ENCODE results near the gene BRD1.

BRD1 gene

GRCh38 chr22:49749227-49749626, 78.4 kb downstream of the BRD1 start:
- no peak for DNase-seq

GRCh38 chr22:49748514-49748913, 79.2 kb downstream of the BRD1 start:
- DNase-seq: no peak

GRCh38 chr22:49747716-49748115, 80.0 kb downstream of the BRD1 start:
- no peak for DNase-seq

GRCh38 chr22:49747130-49747529, 80.5 kb downstream of the BRD1 start:
- no peak for DNase-seq

GRCh38 chr22:49746065-49746464, 81.6 kb downstream of the BRD1 start:
- DNase-seq: no peak

- DNase-seq: no peak
Observed at GRCh38 chr22:49740242-49740641, 87.4 kb downstream of the BRD1 start.

GRCh38 chr22:49739138-49739537, 88.5 kb downstream of the BRD1 start:
- no peak for DNase-seq

GRCh38 chr22:49738566-49738965, 89.1 kb downstream of the BRD1 start:
- no peak for DNase-seq

GRCh38 chr22:49738006-49738405, 89.7 kb downstream of the BRD1 start:
- DNase-seq: no peak

GRCh38 chr22:49737101-49737551, 90.5 kb downstream of the BRD1 start:
- no peak for DNase-seq

- DNase-seq: no peak
Observed at GRCh38 chr22:49736538-49736937, 91.1 kb downstream of the BRD1 start.

GRCh38 chr22:49735901-49736421, 91.7 kb downstream of the BRD1 start:
- DNase-seq: no peak

- peak; percentile 8 for DNase-seq
Observed at GRCh38 chr22:49735411-49735900, 92.2 kb downstream of the BRD1 start.

- DNase-seq: no peak
Observed at GRCh38 chr22:49734882-49735281, 92.8 kb downstream of the BRD1 start.

- DNase-seq: no peak
Observed at GRCh38 chr22:49734390-49734789, 93.3 kb downstream of the BRD1 start.

GRCh38 chr22:49733631-49734030, 94.0 kb downstream of the BRD1 start:
- DNase-seq: no peak

GRCh38 chr22:49730656-49731055, 97.0 kb downstream of the BRD1 start:
- no peak for DNase-seq

- no peak for DNase-seq
Observed at GRCh38 chr22:49728570-49729271, 99.0 kb downstream of the BRD1 start.

GRCh38 chr22:49727881-49728569, 99.6 kb downstream of the BRD1 start:
- DNase-seq: no peak

GRCh38 chr22:49727191-49727880, 100.3 kb downstream of the BRD1 start:
- no peak for DNase-seq

GRCh38 chr22:49726701-49727101, 101.0 kb downstream of the BRD1 start:
- no peak for DNase-seq

- DNase-seq: no peak
Observed at GRCh38 chr22:49726022-49726681, 101.5 kb downstream of the BRD1 start.

GRCh38 chr22:49725516-49725915, 102.2 kb downstream of the BRD1 start:
- DNase-seq: no peak

Data from fibroblast of skin of right biceps (primary cell).